ENCODE measurements around the gene NCAPH2. TPM values are rescaled to one million over a fixed set of nuclear protein-coding genes. Genes with fewer than 3 reads are reported as not detected.
A peak's percentile ranks its signal among the peaks of the same experiment; 100 is the strongest.

Gene NCAPH2
- total RNA-seq, 1 donor from 2014 or later, result 41.7 TPM

GRCh38 chr22:50563413-50564160 is 55.6 kb downstream of the NCAPH2 start:
- no peak overlapping the region for H3K27ac ChIP-seq
- no peak for DNase-seq (ENCODE audit: low spot score in 2 of 2)
- H3K27me3 ChIP-seq, result no peaks in the 10 kb centered on the region
- no peak for TF ChIP-seq CTCF (IDR thresholded peaks at IDR 0.05)
- intact Hi-C loops (cut with DNase I), result loop anchor here (5.0 kb wide), 1 partner anchor 56 kb away; the partner anchor contains the start of genes LMF2 and NCAPH2
- H3K4me1 ChIP-seq, result peaks cover 0 to 8% of the 10 kb centered on the region in 2 donors
- H3K4me3 ChIP-seq, result peak overlapping the region; percentile 66 to 70
- no peaks in the 10 kb centered on the region for H3K36me3 ChIP-seq
- H3K9me3 ChIP-seq, result no peaks in the 10 kb centered on the region

- peaks cover 0 to 8% of the 10 kb centered on the region in 2 donors for H3K4me1 ChIP-seq
- no peak for DNase-seq (ENCODE audit: low spot score in 2 of 2)
- H3K36me3 ChIP-seq, result no peaks in the 10 kb centered on the region
- intact Hi-C loops (cut with DNase I), result loop anchor here (5.0 kb wide), 1 partner anchor 57 kb away; the partner anchor contains the start of genes LMF2 and NCAPH2
- no peak for TF ChIP-seq CTCF (IDR thresholded peaks at IDR 0.05)
- no peak overlapping the region for H3K27ac ChIP-seq
- H3K4me3 ChIP-seq, result no peak overlapping the region
- no peaks in the 10 kb centered on the region for H3K9me3 ChIP-seq
- H3K27me3 ChIP-seq, result no peaks in the 10 kb centered on the region
Measured at GRCh38 chr22:50564289-50564688, 56.3 kb downstream of the NCAPH2 start.

- no peak for TF ChIP-seq CTCF (IDR thresholded peaks at IDR 0.05)
- H3K9me3 ChIP-seq, result no peaks in the 10 kb centered on the region
- peaks cover 0 to 8% of the 10 kb centered on the region in 2 donors for H3K4me1 ChIP-seq
- no peak overlapping the region for H3K4me3 ChIP-seq
- no peak overlapping the region for H3K27ac ChIP-seq
- H3K27me3 ChIP-seq, result no peaks in the 10 kb centered on the region
- H3K36me3 ChIP-seq, result no peaks in the 10 kb centered on the region
- intact Hi-C loops (cut with DNase I), result no loop called here
- no peak for DNase-seq (ENCODE audit: low spot score in 2 of 2)
Measured at GRCh38 chr22:50567721-50568252, 59.8 kb downstream of the NCAPH2 start.

GRCh38 chr22:50568626-50569025 is 60.6 kb downstream of the NCAPH2 start:
- intact Hi-C loops (cut with DNase I), result no loop called here
- Histone ChIP-seq H3K9me3 (no peaks in the 10 kb centered on the region), H3K36me3 (no peaks in the 10 kb centered on the region), H3K27me3 (no peaks in the 10 kb centered on the region), H3K4me3 (no peak overlapping the region), H3K27ac (no peak overlapping the region), H3K4me1 (peaks cover 0 to 2% of the 10 kb centered on the region in 2 donors)
- no peak for TF ChIP-seq CTCF (IDR thresholded peaks at IDR 0.05)
- no peak for DNase-seq (ENCODE audit: low spot score in 2 of 2)

GRCh38 chr22:50569041-50569459 is 61.0 kb downstream of the NCAPH2 start:
- H3K36me3 ChIP-seq, result no peaks in the 10 kb centered on the region
- no peaks in the 10 kb centered on the region for H3K9me3 ChIP-seq
- H3K27me3 ChIP-seq, result no peaks in the 10 kb centered on the region
- H3K4me1 ChIP-seq, result no peaks in the 10 kb centered on the region
- intact Hi-C loops (cut with DNase I), result no loop called here
- no peak for DNase-seq (ENCODE audit: low spot score in 2 of 2)
- no peak overlapping the region for H3K27ac ChIP-seq
- TF ChIP-seq CTCF (IDR thresholded peaks at IDR 0.05), result no peak
- H3K4me3 ChIP-seq, result no peak overlapping the region
